Esophagus muscularis mucosa (tissue), 3 donors: Measurements from ENCODE around the gene SOX15.

Experiments
- CTCF ChIP-seq, 3 experiments: fragments of 200-600 bp in 2 of 3; fragments of 450-650 bp in 1 of 3; sonication (generic) in 2 of 3; IDR thresholded peaks; one replicate each; pipeline ENCODE4 v1.5.1; 2017 to 2019; ENCODE audit warnings: antibody characterized with exemption in 3 of 3, mild to moderate bottlenecking in 2 of 3, moderate library complexity in 1 of 3
- POLR2A ChIP-seq: fragments of 450-650 bp; IDR thresholded peaks from one replicate; pipeline ENCODE4 v1.6.1; 2017; ENCODE audit warnings: antibody characterized with exemption, moderate library complexity, mild to moderate bottlenecking, low read depth
- POLR2AphosphoS5 ChIP-seq, 2 donors: sonication (generic); formaldehyde crosslinking; IDR thresholded peaks; one replicate each; pipeline ENCODE4 v1.6.1; 2017; ENCODE audit warnings: antibody characterized with exemption in 2 of 2

DNA sequence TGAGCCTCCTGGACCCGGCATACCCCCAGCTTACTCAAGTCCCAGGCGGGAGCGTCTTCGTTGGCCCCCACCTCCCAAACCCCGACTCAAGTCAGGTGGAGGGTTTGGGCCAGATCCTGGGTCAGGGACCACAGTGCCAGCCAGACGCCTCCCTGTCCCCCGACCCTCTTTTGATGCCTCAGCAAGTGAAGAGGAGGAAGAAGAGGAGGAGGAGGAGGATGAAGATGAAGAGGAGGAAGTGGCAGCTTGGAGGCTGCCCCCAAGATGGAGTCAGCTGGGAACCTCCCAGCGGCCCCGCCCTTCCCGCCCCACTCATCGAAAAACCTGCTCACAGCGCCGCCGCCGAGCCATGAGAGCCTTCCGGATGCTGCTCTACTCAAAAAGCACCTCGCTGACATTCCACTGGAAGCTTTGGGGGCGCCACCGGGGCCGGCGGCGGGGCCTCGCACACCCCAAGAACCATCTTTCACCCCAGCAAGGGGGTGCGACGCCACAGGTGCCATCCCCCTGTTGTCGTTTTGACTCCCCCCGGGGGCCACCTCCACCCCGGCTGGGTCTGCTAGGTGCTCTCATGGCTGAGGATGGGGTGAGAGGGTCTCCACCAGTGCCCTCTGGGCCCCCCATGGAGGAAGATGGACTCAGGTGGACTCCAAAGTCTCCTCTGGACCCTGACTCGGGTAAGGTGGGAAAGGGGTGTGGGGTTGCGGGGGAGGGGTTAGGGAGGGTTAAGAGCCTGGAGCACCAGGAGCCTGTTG, 26.6 kb downstream of the SOX15 start:
- TF ChIP-seq CTCF (IDR thresholded peaks at IDR 0.05) (no peak), POLR2AphosphoS5 (IDR thresholded peaks at IDR 0.05) (no peak), POLR2A (no peak)
